HT1080 (cell line): ENCODE results near the gene KCNIP1. TPM values are rescaled to one million over a fixed set of nuclear protein-coding genes. Genes with fewer than 3 reads are reported as not detected.

Source experiments
- DNase-seq: peaks from one replicate; pipeline ENCODE4 v3.0.0-alpha.2; 2015; ENCODE audit warnings: low read depth
- total RNA-seq: library from RNA; depleted of rRNA; stranded (reverse); fragments of >200 nt; shearing (Covaris generic); gene quantifications from 2 replicates; pipeline ENCODE4 v1.2.3, GENCODE V29; 2014

The KCNIP1 gene
- total RNA-seq, 1 experiment from 2014 or later = not detected

- no peak for DNase-seq
Observed at GRCh38 chr5:170562166-170562874, 58.5 kb downstream of the KCNIP1 start.

- DNase-seq = no peak
Observed at GRCh38 chr5:170562875-170563228, 59.0 kb downstream of the KCNIP1 start.

- no peak for DNase-seq
Observed at GRCh38 chr5:170563824-170564567, 60.2 kb downstream of the KCNIP1 start.

- DNase-seq = no peak
Observed at GRCh38 chr5:170565072-170565471, 61.3 kb downstream of the KCNIP1 start.

- DNase-seq = no peak
Observed at GRCh38 chr5:170569101-170569500, 65.3 kb downstream of the KCNIP1 start.

GRCh38 chr5:170570476-170570875 lies 66.7 kb downstream of the KCNIP1 start:
- no peak for DNase-seq

GRCh38 chr5:170571281-170571731 lies 67.5 kb downstream of the KCNIP1 start:
- peak; percentile 47 for DNase-seq

GRCh38 chr5:170571875-170572852 lies 68.3 kb downstream of the KCNIP1 start:
- DNase-seq = no peak

- no peak for DNase-seq
Observed at GRCh38 chr5:170573114-170573513, 69.3 kb downstream of the KCNIP1 start.

- DNase-seq = no peak
Observed at GRCh38 chr5:170573660-170574059, 69.8 kb downstream of the KCNIP1 start.

- no peak for DNase-seq
Observed at GRCh38 chr5:170576602-170577535, 73.0 kb downstream of the KCNIP1 start.

GRCh38 chr5:170579601-170580000 lies 75.8 kb downstream of the KCNIP1 start:
- no peak for DNase-seq

GRCh38 chr5:170581211-170581610 lies 77.4 kb downstream of the KCNIP1 start:
- no peak for DNase-seq

GRCh38 chr5:170582644-170583330 lies 79.0 kb downstream of the KCNIP1 start:
- DNase-seq = no peak

- no peak for DNase-seq
Observed at GRCh38 chr5:170584003-170584402, 80.2 kb downstream of the KCNIP1 start.

- no peak for DNase-seq
Observed at GRCh38 chr5:170584450-170585058, 80.7 kb downstream of the KCNIP1 start.

GRCh38 chr5:170585273-170585948 lies 81.6 kb downstream of the KCNIP1 start:
- DNase-seq = no peak

GRCh38 chr5:170587808-170588207 lies 84.0 kb downstream of the KCNIP1 start:
- no peak for DNase-seq

GRCh38 chr5:170589643-170590042 lies 85.8 kb downstream of the KCNIP1 start:
- DNase-seq = no peak
